Measurements from ENCODE around the gene C9orf57.
"Not testable (repeated sequence)": the region's sequence is repeated elsewhere in the genome, so short reads cannot be mapped to it uniquely, and the experiment has no call there.

Gene C9orf57

GRCh38 chr9:72041775-72042194 lies 18.6 kb downstream of the C9orf57 start:
- H3K4me1 ChIP-seq = no peaks in the 10 kb centered on the region
- H3K27me3 ChIP-seq (ENCODE audit: low read depth) = no peaks in the 10 kb centered on the region
- peak in 1 of 2 experiments; percentile 17 for DNase-seq (ENCODE audit: low spot score in 2 of 2)
- no peak overlapping the region for H3K4me3 ChIP-seq
- no peaks in the 10 kb centered on the region for H3K9me3 ChIP-seq
- in situ Hi-C loops (cut with MboI; ENCODE audit: low sequenced_read_pairs) = loop anchor here (25.0 kb wide), 3 partner anchors 546 to 1146 kb away; no protein-coding TSS in a partner anchor
- no peaks in the 10 kb centered on the region for H3K36me3 ChIP-seq (replicated peaks)

- in situ Hi-C loops (cut with MboI; ENCODE audit: low sequenced_read_pairs) = loop anchor here (25.0 kb wide), 3 partner anchors 546 to 1146 kb away; no protein-coding TSS in a partner anchor
Measured at GRCh38 chr9:72041369-72041768, 19.0 kb downstream of the C9orf57 start.

GRCh38 chr9:72039532-72039931 lies 20.9 kb downstream of the C9orf57 start:
- Histone ChIP-seq H3K27me3 (ENCODE audit: low read depth) (no peaks in the 10 kb centered on the region), H3K9me3 (no peaks in the 10 kb centered on the region), H3K4me1 (no peaks in the 10 kb centered on the region), H3K36me3 (replicated peaks) (no peaks in the 10 kb centered on the region), H3K4me3 (no peak overlapping the region)
- in situ Hi-C loops (cut with MboI; ENCODE audit: low sequenced_read_pairs) = loop anchor here (5.0 to 25.0 kb wide), 5 partner anchors 233 to 1148 kb away; no protein-coding TSS in a partner anchor
- DNase-seq (ENCODE audit: low spot score in 2 of 2) = no peak

More at GRCh38 chr9:72041369-72041768, 19.0 kb downstream of the C9orf57 start:
- Histone ChIP-seq H3K4me1 (no peaks in the 10 kb centered on the region), H3K9me3 (no peaks in the 10 kb centered on the region), H3K27me3 (ENCODE audit: low read depth) (no peaks in the 10 kb centered on the region), H3K4me3 (no peak overlapping the region), H3K36me3 (replicated peaks) (no peaks in the 10 kb centered on the region)
- no peak for DNase-seq (ENCODE audit: low spot score in 2 of 2)

- Histone ChIP-seq H3K36me3 (replicated peaks) (no peaks in the 10 kb centered on the region), H3K4me3 (no peak overlapping the region), H3K4me1 (no peaks in the 10 kb centered on the region), H3K27me3 (ENCODE audit: low read depth) (no peaks in the 10 kb centered on the region), H3K9me3 (no peaks in the 10 kb centered on the region)
- in situ Hi-C loops (cut with MboI; ENCODE audit: low sequenced_read_pairs) = loop anchor here (5.0 to 25.0 kb wide), 5 partner anchors 233 to 1148 kb away; no protein-coding TSS in a partner anchor
- DNase-seq (ENCODE audit: low spot score in 2 of 2) = peak; percentile 85 to 86
Measured at GRCh38 chr9:72038890-72039410, 21.5 kb downstream of the C9orf57 start.

- H3K27me3 ChIP-seq (ENCODE audit: low read depth) = no peaks in the 10 kb centered on the region
- H3K4me1 ChIP-seq = no peaks in the 10 kb centered on the region
- H3K9me3 ChIP-seq = no peaks in the 10 kb centered on the region
- no peak for DNase-seq (ENCODE audit: low spot score in 2 of 2)
- H3K4me3 ChIP-seq = no peak overlapping the region
- in situ Hi-C loops (cut with MboI; ENCODE audit: low sequenced_read_pairs) = loop anchor here (5.0 to 25.0 kb wide), 5 partner anchors 234 to 1149 kb away; no protein-coding TSS in a partner anchor
- no peaks in the 10 kb centered on the region for H3K36me3 ChIP-seq (replicated peaks)
Measured at GRCh38 chr9:72038408-72038807, 22.0 kb downstream of the C9orf57 start.

GRCh38 chr9:72037571-72037970 lies 22.8 kb downstream of the C9orf57 start:
- no peak for DNase-seq (ENCODE audit: low spot score in 2 of 2)
- Histone ChIP-seq H3K27me3 (ENCODE audit: low read depth) (no peaks in the 10 kb centered on the region), H3K4me3 (no peak overlapping the region), H3K4me1 (no peaks in the 10 kb centered on the region), H3K36me3 (replicated peaks) (no peaks in the 10 kb centered on the region), H3K9me3 (no peaks in the 10 kb centered on the region)
- in situ Hi-C loops (cut with MboI; ENCODE audit: low sequenced_read_pairs) = loop anchor here (5.0 to 25.0 kb wide), 5 partner anchors 235 to 1150 kb away; no protein-coding TSS in a partner anchor

- H3K9me3 ChIP-seq = no peaks in the 10 kb centered on the region
- H3K27me3 ChIP-seq (ENCODE audit: low read depth) = no peaks in the 10 kb centered on the region
- H3K4me1 ChIP-seq = no peaks in the 10 kb centered on the region
- in situ Hi-C loops (cut with MboI; ENCODE audit: low sequenced_read_pairs) = loop anchor here (10.0 to 25.0 kb wide), 4 partner anchors 557 to 1157 kb away; no protein-coding TSS in a partner anchor
- no peak for DNase-seq (ENCODE audit: low spot score in 2 of 2)
- H3K4me3 ChIP-seq = no peak overlapping the region
- H3K36me3 ChIP-seq (replicated peaks) = no peaks in the 10 kb centered on the region
Measured at GRCh38 chr9:72030767-72031166, 29.6 kb downstream of the C9orf57 start.

- H3K4me3 ChIP-seq = no peak overlapping the region
- H3K36me3 ChIP-seq (replicated peaks) = no peaks in the 10 kb centered on the region
- H3K27me3 ChIP-seq (ENCODE audit: low read depth) = no peaks in the 10 kb centered on the region
- no peaks in the 10 kb centered on the region for H3K9me3 ChIP-seq
- in situ Hi-C loops (cut with MboI; ENCODE audit: low sequenced_read_pairs) = loop anchor here (10.0 to 25.0 kb wide), 5 partner anchors 225 to 1157 kb away; no protein-coding TSS in a partner anchor
- H3K4me1 ChIP-seq = no peaks in the 10 kb centered on the region
- DNase-seq (ENCODE audit: low spot score in 2 of 2) = no peak
Measured at GRCh38 chr9:72029986-72030385, 30.4 kb downstream of the C9orf57 start.

- in situ Hi-C loops (cut with MboI; ENCODE audit: low sequenced_read_pairs) = loop anchor here (10.0 to 25.0 kb wide), 4 partner anchors 221 to 1161 kb away; no protein-coding TSS in a partner anchor
- Histone ChIP-seq H3K4me1 (no peaks in the 10 kb centered on the region), H3K27me3 (ENCODE audit: low read depth) (no peaks in the 10 kb centered on the region), H3K9me3 (no peaks in the 10 kb centered on the region), H3K4me3 (no peak overlapping the region), H3K36me3 (replicated peaks) (no peaks in the 10 kb centered on the region)
- no peak for DNase-seq (ENCODE audit: low spot score in 2 of 2)
Measured at GRCh38 chr9:72025906-72026305, 34.5 kb downstream of the C9orf57 start.

- Histone ChIP-seq H3K9me3 (no peaks in the 10 kb centered on the region), H3K36me3 (replicated peaks) (no peaks in the 10 kb centered on the region), H3K4me3 (no peak overlapping the region), H3K4me1 (peaks cover 5% of the 10 kb centered on the region), H3K27me3 (ENCODE audit: low read depth) (no peaks in the 10 kb centered on the region)
- in situ Hi-C loops (cut with MboI; ENCODE audit: low sequenced_read_pairs) = loop anchor here (10.0 kb wide), 1 partner anchor 219 kb away; no protein-coding TSS in a partner anchor
- DNase-seq (ENCODE audit: low spot score in 2 of 2) = no peak
Measured at GRCh38 chr9:72023596-72023995, 36.8 kb downstream of the C9orf57 start.

GRCh38 chr9:72022841-72023240 lies 37.6 kb downstream of the C9orf57 start:
- Histone ChIP-seq H3K4me3 (no peak overlapping the region), H3K4me1 (peaks cover 5% of the 10 kb centered on the region), H3K9me3 (no peaks in the 10 kb centered on the region), H3K36me3 (replicated peaks) (no peaks in the 10 kb centered on the region), H3K27me3 (ENCODE audit: low read depth) (no peaks in the 10 kb centered on the region)
- in situ Hi-C loops (cut with MboI; ENCODE audit: low sequenced_read_pairs) = loop anchor here (10.0 kb wide), 1 partner anchor 218 kb away; no protein-coding TSS in a partner anchor
- DNase-seq (ENCODE audit: low spot score in 2 of 2) = no peak

- in situ Hi-C loops (cut with MboI; ENCODE audit: low sequenced_read_pairs) = no loop called here
- no peaks in the 10 kb centered on the region for H3K36me3 ChIP-seq (replicated peaks)
- no peak overlapping the region for H3K4me3 ChIP-seq
- H3K9me3 ChIP-seq = no peaks in the 10 kb centered on the region
- DNase-seq (ENCODE audit: low spot score in 2 of 2) = no peak
- H3K27me3 ChIP-seq (ENCODE audit: low read depth) = no peaks in the 10 kb centered on the region
- H3K4me1 ChIP-seq = no peaks in the 10 kb centered on the region
Measured at GRCh38 chr9:72013292-72013760, 47.1 kb downstream of the C9orf57 start.

- no peaks in the 10 kb centered on the region for H3K27me3 ChIP-seq (ENCODE audit: low read depth)
- in situ Hi-C loops (cut with MboI; ENCODE audit: low sequenced_read_pairs) = no loop called here
- no peak for DNase-seq (ENCODE audit: low spot score in 2 of 2)
- no peaks in the 10 kb centered on the region for H3K4me1 ChIP-seq
- no peaks in the 10 kb centered on the region for H3K9me3 ChIP-seq
- no peak overlapping the region for H3K4me3 ChIP-seq
- H3K36me3 ChIP-seq (replicated peaks) = no peaks in the 10 kb centered on the region
Measured at GRCh38 chr9:72012646-72013045, 47.8 kb downstream of the C9orf57 start.

GRCh38 chr9:72007726-72008125 lies 52.7 kb downstream of the C9orf57 start:
- in situ Hi-C loops (cut with MboI; ENCODE audit: low sequenced_read_pairs); H3K27me3 ChIP-seq (ENCODE audit: low read depth); H3K4me1 ChIP-seq; H3K9me3 ChIP-seq; DNase-seq (ENCODE audit: low spot score in 2 of 2); H3K4me3 ChIP-seq; H3K36me3 ChIP-seq (replicated peaks): not testable (repeated sequence)

Measured in HAP-1 (cell line).